GM18517 (cell line): ENCODE results near the gene ETDA.
"Not testable (repeated sequence)": the region's sequence is repeated elsewhere in the genome, so short reads cannot be mapped to it uniquely, and the experiment has no call there.

Experiments used
- ATAC-seq: cut with Tn5 transposase; IDR thresholded peaks from one replicate; pipeline ENCODE4 v1.9.1; 2021; ENCODE audit warnings: mild to moderate bottlenecking, moderate library complexity; ENCODE audit not compliant: unreplicated experiment

Gene ETDA

GRCh38 chrX:135252011-135252518 is at the start of gene ETDA:
Gene ETDA, plus strand, starts transcription at chrX:135252061. Its CDS starts 1,216 bp downstream, at chrX:135253277.
- not testable (repeated sequence) for ATAC-seq

GRCh38 chrX:135206427-135206826 is 45.4 kb upstream of the ETDA start:
- ATAC-seq, result not testable (repeated sequence)

GRCh38 chrX:135213200-135213844 is 38.5 kb upstream of the ETDA start:
- ATAC-seq, result no peak

GRCh38 chrX:135245989-135246388 is 5.9 kb upstream of the ETDA start:
- ATAC-seq, result not testable (repeated sequence)

- ATAC-seq, result not testable (repeated sequence)
Measured at GRCh38 chrX:135256087-135256684, 4.3 kb downstream of the ETDA start.

GRCh38 chrX:135256923-135257322 is 5.1 kb downstream of the ETDA start:
- ATAC-seq, result no peak

- no peak for ATAC-seq
Measured at GRCh38 chrX:135257469-135257868, 5.6 kb downstream of the ETDA start.

GRCh38 chrX:135260976-135261375 is 9.1 kb downstream of the ETDA start:
- ATAC-seq, result not testable (repeated sequence)

GRCh38 chrX:135263376-135263775 is 11.5 kb downstream of the ETDA start:
- ATAC-seq, result not testable (repeated sequence)

GRCh38 chrX:135264206-135264605 is 12.3 kb downstream of the ETDA start:
- no peak for ATAC-seq

- ATAC-seq, result no peak
Measured at GRCh38 chrX:135273162-135273561, 21.3 kb downstream of the ETDA start.

- no peak for ATAC-seq
Measured at GRCh38 chrX:135275973-135276372, 24.1 kb downstream of the ETDA start.

- no peak for ATAC-seq
Measured at GRCh38 chrX:135287266-135287823, 35.5 kb downstream of the ETDA start.

GRCh38 chrX:135295238-135295943 is 43.5 kb downstream of the ETDA start:
- ATAC-seq, result peak; percentile 97

- ATAC-seq, result peak; percentile 61
Measured at GRCh38 chrX:135295944-135296305, 44.1 kb downstream of the ETDA start.

GRCh38 chrX:135302269-135302873 is 50.5 kb downstream of the ETDA start:
- ATAC-seq, result no peak
